ENCODE results near the gene TMF1. TPM values are rescaled to one million over a fixed set of nuclear protein-coding genes. Genes with fewer than 3 reads are reported as not detected.

The TMF1 gene
- total RNA-seq, 1 donor from 2014 or later = 30.1 TPM

GRCh38 chr3:69095636-69096035, 43.5 kb upstream of the TMF1 start:
- no peaks in the 10 kb centered on the region for H3K9me3 Mint-ChIP-seq (ENCODE audit: low read depth)
- DNase-seq (ENCODE audit: low spot score, unreplicated experiment) = no peak
- H3K27me3 Mint-ChIP-seq = no peaks in the 10 kb centered on the region
- no peak for TF ChIP-seq CTCF (IDR thresholded peaks at IDR 0.05; ENCODE audit: unreplicated experiment)
- peaks cover 9% of the 10 kb centered on the region for H3K36me3 Mint-ChIP-seq (ENCODE audit: insufficient read depth)
- H3K4me1 Mint-ChIP-seq (ENCODE audit: low read depth) = peaks cover 7% of the 10 kb centered on the region
- H3K4me3 Mint-ChIP-seq (ENCODE audit: low read depth) = no peak overlapping the region
- no peak overlapping the region for H3K27ac Mint-ChIP-seq

- H3K27ac Mint-ChIP-seq = no peak overlapping the region
- peaks cover 6% of the 10 kb centered on the region for H3K36me3 Mint-ChIP-seq (ENCODE audit: insufficient read depth)
- H3K4me3 Mint-ChIP-seq (ENCODE audit: low read depth) = no peak overlapping the region
- DNase-seq (ENCODE audit: low spot score, unreplicated experiment) = no peak
- no peaks in the 10 kb centered on the region for H3K27me3 Mint-ChIP-seq
- peaks cover 7% of the 10 kb centered on the region for H3K4me1 Mint-ChIP-seq (ENCODE audit: low read depth)
- H3K9me3 Mint-ChIP-seq (ENCODE audit: low read depth) = no peaks in the 10 kb centered on the region
- TF ChIP-seq CTCF (IDR thresholded peaks at IDR 0.05; ENCODE audit: unreplicated experiment) = no peak
These were observed 42.5 kb upstream of the TMF1 start for GRCh38 chr3:69094467-69095205.

- no peak overlapping the region for H3K27ac Mint-ChIP-seq
- H3K36me3 Mint-ChIP-seq (ENCODE audit: insufficient read depth) = peaks cover 2% of the 10 kb centered on the region
These were observed 39.9 kb upstream of the TMF1 start for GRCh38 chr3:69092030-69092516.

DNA sequence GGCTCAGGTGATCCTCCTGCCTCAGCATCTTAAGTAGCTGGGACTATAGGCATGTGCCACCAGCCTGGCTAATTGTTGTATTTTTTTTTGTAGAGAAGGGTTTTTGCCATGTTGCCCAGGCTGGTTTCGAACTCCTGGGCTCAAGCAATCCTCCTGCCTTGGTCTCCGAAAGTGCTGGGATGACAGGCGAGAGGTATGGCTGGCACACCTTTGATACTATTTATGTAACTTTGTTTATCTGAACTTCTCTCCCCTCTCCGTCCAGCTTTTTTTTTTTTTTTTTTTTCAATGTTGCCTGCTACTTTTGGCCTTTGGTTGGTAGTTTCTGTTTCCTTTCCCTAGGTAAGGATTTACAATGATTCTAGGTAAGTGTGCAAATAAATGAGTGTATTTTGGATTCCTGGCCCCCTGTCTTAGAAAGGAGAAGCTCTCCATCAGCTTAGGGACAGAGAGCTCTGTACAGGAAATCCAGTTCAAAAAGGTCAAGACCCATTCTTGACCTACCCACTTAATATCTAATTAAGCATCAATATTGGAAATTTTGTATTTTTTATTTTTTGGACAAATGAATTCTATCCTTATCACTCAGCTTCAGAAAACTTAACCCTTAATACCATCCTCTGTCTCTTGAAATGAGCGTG, 39.4 kb upstream of the TMF1 start:
- Mint-ChIP-seq H3K4me3 (ENCODE audit: low read depth) (no peak overlapping the region), H3K27ac (no peak overlapping the region), H3K9me3 (ENCODE audit: low read depth) (no peaks in the 10 kb centered on the region), H3K36me3 (ENCODE audit: insufficient read depth) (peaks cover 2% of the 10 kb centered on the region), H3K27me3 (no peaks in the 10 kb centered on the region), H3K4me1 (ENCODE audit: low read depth) (peaks cover 9% of the 10 kb centered on the region)
- TF ChIP-seq CTCF (IDR thresholded peaks at IDR 0.05; ENCODE audit: unreplicated experiment) = no peak
- DNase-seq (ENCODE audit: low spot score, unreplicated experiment) = no peak

More at GRCh38 chr3:69092030-69092516, 39.9 kb upstream of the TMF1 start:
- H3K4me3 Mint-ChIP-seq (ENCODE audit: low read depth) = no peak overlapping the region
- no peaks in the 10 kb centered on the region for H3K27me3 Mint-ChIP-seq
- H3K4me1 Mint-ChIP-seq (ENCODE audit: low read depth) = peaks cover 9% of the 10 kb centered on the region
- DNase-seq (ENCODE audit: low spot score, unreplicated experiment) = no peak
- no peak for TF ChIP-seq CTCF (IDR thresholded peaks at IDR 0.05; ENCODE audit: unreplicated experiment)
- H3K9me3 Mint-ChIP-seq (ENCODE audit: low read depth) = no peaks in the 10 kb centered on the region

DNA sequence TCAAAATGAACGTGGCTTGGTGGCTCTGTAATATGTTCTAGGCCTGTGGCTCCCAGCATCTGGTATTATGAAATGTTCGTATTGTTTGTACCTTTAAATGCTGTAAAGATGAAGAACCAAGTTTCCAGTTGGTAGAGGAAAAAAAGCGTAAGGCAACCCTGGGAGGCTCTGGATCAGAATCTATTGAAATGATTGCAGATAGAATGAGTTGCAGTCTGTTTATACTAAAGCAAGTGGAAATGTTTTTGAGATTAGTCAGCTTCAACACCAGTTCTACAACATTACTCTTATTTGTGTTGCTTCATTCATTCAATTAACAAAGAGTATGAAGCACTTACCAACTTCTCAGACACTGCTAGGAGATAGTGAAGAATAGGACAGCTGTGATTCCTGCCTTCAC, 37.9 kb upstream of the TMF1 start:
- no peak for TF ChIP-seq CTCF (IDR thresholded peaks at IDR 0.05; ENCODE audit: unreplicated experiment)
- no peak for DNase-seq (ENCODE audit: low spot score, unreplicated experiment)
- Mint-ChIP-seq H3K36me3 (ENCODE audit: insufficient read depth) (peaks cover 2% of the 10 kb centered on the region), H3K27ac (no peak overlapping the region), H3K4me1 (ENCODE audit: low read depth) (peaks cover 17% of the 10 kb centered on the region), H3K9me3 (ENCODE audit: low read depth) (no peaks in the 10 kb centered on the region), H3K4me3 (ENCODE audit: low read depth) (no peak overlapping the region), H3K27me3 (no peaks in the 10 kb centered on the region)

Data from progenitor cell of endocrine pancreas (in vitro differentiated cells).